MV-4-11 (cell line): ENCODE measurements around the gene KLHL29.
"Not testable (repeated sequence)": the region's sequence is repeated elsewhere in the genome, so short reads cannot be mapped to it uniquely, and the experiment has no call there.

Source experiments
- DNase-seq: peaks from one replicate; lab custom pipeline; 2025; lab: John Stamatoyannopoulos, UW

KLHL29 gene

GRCh38 chr2:23384551-23385343 lies at the start of gene KLHL29:
KLHL29 (plus strand) TSS chr2:23385179; CDS start chr2:23562197, 177,018 bp downstream.
- no peak for DNase-seq

DNA sequence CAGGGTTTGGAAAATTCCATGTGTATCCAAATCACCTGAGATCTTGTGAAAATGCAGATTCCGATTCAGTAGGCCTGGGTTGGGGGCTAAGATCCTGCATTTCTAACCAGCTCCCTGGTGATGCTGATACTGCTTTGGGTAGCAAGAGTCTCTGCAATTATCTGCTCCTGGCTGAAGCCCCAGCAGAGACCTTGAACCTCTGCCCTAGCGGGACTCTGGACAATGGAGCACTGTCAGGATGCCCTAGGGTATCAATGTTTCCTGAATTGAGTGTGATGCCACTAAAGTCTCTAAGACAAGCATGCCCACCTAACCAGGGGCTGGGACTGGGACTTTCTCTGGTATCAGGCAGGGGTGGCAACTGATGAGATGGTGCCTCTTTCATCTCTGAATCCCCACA lies 49.4 kb upstream of the KLHL29 start:
- no peak for DNase-seq

DNA sequence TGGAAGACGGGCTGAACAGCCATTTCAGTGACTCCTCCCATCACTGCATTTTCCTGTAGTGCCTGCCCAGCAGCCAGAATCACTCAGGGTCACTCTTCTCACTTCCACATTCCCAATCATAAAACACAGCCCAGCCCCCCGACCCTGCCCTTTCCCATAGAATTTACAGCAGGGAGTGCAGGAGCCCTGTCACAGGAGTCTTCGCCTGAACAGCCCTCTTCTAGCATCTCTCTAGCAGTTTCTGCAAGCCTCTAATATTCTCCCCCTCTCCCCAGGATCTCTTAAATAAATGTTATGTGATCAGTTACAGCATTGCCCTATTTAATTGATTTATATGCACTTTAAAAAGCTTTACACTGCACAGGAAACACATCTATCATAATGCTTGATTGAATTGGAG lies 42.9 kb upstream of the KLHL29 start:
- DNase-seq = no peak

DNA sequence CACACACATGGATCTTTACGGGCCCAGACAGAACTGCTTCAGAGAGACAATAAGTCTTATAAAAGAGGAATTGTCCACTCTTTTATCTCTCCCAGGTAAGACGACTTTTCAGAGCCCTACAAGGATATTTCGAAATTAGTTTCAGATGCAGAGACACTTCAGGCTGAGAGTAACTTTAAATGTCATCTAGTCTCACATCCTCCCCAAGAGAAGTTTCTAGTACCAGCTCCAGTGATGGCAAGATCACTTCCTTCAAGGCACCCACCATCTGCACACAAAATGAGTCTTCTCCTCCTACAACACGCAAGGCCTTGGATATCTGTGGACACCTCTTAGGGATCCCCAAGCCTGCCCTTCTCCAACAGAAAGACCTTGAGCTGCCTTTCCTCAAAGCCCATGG lies 39.0 kb upstream of the KLHL29 start:
- DNase-seq = peak; percentile 62

DNA sequence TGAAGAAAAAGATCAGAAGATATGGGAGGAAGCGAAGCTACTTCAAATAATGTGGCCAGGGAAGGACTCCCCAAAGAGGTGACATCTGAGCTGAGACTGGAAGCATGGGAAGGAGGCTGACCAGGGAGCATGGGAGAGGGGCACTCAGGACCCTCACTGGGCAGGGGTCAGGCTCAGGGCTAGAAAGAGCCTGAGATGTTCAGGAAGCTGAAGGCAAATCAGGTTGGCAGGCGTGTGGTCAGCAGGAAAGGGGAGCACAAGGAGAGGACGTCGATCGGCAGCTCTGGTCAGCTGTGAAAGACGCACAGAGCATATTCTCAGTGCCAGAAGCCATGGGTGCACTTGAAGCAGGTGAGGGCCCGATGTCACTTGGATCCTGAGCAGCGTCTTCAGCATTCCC lies 38.2 kb upstream of the KLHL29 start:
- no peak for DNase-seq

- no peak for DNase-seq
These were observed 37.4 kb upstream of the KLHL29 start for GRCh38 chr2:23347471-23348092.

- DNase-seq = not testable (repeated sequence)
These were observed 36.9 kb upstream of the KLHL29 start for GRCh38 chr2:23348093-23348481.

DNA sequence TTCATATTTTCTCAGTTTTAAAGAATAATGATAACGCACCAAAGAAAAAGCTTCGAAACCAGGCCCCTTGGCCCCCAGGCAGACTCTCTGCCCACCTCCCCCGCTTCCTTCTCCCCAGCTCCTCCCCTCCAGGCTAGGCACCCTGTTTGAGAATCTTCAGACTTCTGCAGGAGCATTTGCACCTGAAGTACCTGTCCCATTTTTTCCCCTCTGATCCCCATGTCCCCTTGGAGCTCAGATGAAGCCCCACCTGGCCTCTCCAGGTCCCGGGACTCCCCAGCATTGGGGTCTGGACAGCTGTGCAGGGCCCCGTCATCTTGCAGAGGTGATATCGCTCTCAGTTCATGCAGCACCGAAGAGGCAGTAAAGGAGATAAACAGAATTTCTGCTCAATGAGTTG lies 35.5 kb upstream of the KLHL29 start:
- DNase-seq = no peak

- DNase-seq = no peak
These were observed 34.8 kb upstream of the KLHL29 start for GRCh38 chr2:23350041-23350791.

GRCh38 chr2:23350792-23351355 lies 34.1 kb upstream of the KLHL29 start:
- DNase-seq = no peak

- DNase-seq = peak; percentile 69
These were observed 33.4 kb upstream of the KLHL29 start for GRCh38 chr2:23351388-23352141.

GRCh38 chr2:23354554-23354953 lies 30.4 kb upstream of the KLHL29 start:
- no peak for DNase-seq

DNA sequence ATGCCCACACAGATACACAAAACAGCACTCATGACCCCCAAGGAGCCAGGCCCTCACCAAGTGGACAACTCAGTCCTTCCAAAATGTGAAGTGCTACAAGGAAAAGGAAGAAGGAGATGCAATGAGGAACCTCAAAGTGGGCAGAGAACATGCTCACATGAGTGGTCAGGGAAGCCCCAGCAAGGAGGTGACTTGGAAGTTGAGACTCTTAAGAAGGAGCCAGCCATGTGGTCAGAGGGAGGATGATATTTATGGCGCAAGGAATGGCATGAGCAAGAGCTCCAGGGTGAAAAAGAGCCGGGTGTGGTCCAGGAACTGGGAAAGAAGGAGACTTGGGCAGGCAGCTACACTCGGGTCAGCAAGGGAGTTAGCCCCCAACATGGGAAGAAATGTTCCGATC lies 30.0 kb upstream of the KLHL29 start:
- DNase-seq = no peak

DNA sequence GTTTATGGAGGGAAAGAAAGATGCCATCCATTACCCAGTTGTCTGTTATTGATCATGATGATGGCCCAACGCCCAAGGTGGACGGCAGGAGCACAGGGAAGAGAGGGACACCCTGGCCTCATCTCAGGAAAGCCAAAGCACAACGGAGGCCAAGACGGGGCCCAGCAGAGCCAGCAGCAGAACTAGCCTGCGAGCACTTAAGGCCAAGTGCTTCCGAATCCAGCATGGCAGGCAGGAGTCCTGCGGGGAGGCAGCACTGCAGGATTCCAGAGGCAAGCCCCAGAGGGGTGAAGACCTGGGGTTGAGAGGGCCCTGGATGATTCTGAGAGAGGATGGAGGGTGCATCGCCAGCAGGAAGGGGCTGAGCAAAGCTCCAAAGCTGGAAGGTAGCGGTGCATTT lies 28.3 kb upstream of the KLHL29 start:
- DNase-seq = no peak

DNA sequence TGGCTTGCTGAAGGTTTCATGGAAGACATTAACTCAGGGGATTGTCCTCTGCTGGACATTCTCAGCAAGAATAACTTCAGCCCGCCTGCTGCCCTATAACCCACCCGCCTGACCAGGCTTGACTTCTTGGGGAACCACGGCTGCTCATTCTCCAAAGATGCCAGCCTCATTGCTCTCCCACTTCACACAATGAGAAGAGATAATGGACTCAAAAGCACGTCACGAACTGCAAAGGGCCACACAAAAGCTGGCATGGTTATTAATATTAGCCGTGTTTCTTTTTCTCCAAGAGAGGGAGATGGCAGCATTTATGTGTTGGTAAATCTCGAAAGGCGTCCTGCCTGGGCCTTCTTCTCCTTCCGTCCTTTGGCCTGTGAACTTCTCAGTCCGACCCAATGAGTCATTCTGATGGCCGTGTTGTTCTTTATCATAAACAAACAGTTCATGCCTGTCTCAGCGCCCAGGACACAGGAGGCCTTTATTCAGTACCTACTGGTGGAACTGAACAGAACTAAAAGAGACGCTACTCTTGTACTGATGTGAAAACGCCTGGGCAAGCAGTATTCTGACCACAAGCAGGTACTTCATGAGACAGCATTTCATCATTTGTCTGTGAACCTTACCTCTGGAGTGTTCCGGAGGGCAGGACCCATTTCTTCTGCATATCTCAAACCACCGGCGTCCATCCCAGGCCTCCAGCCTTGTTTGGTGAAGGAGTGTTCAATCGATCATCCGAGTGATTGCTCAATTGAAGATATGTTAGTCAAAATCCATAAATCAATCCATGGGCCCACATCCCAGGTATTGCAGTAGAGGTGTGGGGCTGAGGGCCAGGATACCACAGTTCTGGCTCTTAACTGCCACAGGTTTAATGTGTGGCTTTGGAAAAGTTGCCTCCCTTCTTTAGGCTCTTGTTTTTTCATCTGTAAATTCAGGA lies 25.1 kb upstream of the KLHL29 start:
- DNase-seq = no peak

DNA sequence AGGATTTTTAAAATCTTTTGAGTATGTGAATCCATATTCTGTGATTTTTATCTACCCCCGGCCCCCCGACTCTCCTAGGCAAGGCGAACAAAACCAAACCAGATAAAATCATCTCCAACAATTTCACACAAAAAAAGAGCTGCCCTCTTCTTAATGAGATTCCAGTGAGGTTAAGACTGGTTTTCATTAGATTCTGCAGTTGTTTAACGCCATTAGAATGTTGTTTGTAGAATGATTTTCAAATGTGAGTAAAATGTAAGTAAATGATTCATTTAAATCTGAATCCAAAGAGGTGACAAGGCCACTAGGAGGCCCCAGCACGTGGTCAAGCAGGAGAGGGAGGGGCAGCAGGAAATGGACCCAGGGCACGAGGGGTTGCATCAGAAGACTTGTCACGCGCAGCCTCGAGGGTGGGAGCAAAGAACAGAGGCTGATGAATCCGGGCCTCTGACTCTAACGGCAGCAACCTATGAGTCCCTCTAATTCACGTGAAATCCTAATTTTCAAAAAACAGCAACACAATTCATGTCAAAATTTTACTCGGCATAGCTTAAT lies 24.3 kb upstream of the KLHL29 start:
- DNase-seq = no peak

DNA sequence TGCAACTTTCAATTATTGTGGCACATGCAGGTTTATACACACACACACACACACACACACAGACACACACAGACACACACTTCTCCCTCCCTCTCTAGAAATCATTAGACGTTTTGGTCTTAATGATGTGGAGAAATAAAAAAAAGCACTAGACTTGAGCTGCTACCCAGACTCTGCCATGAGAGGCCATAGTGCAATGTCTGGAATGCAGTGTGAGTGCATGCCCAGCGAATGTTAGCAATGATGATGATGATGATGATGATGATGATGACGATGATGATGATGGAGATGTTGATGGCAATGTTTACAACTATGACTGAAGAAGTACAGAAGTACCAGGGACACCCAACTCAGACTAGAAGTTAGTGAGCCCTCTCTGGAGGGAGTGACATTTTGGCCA lies 23.8 kb upstream of the KLHL29 start:
- DNase-seq = no peak

- DNase-seq = no peak
These were observed 21.7 kb upstream of the KLHL29 start for GRCh38 chr2:23363268-23363667.

DNA sequence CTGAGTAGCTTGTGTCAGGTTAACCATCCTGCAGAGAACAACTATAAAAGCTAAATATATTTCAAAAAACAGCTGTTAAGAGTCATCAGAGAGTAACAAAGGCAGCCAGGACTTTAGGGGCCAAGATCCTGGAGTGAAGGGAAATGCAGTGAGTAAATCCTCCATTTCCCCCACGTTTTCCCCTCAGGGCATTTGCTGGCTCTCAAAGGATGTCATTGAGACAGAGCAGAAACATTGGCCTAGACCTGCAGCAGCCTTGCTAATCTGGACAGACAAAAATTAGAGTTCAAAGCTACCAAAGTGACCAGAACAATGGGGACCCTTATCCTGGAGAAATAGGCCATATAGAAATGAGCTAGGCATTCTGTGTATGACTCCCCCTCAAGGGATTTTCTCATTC lies 21.1 kb upstream of the KLHL29 start:
- no peak for DNase-seq

- DNase-seq = peak; percentile 17
These were observed 18.3 kb upstream of the KLHL29 start for GRCh38 chr2:23366720-23367119.

GRCh38 chr2:23367760-23368159 lies 17.2 kb upstream of the KLHL29 start:
- DNase-seq = no peak
